LNCaP clone FGC (cell line): Measurements from ENCODE around the gene MED20.

Experiments
- DNase-seq: peaks from one replicate; pipeline ENCODE4 v3.0.0-alpha.2; 2011; ENCODE audit warnings: low read depth
- H3K4me3 ChIP-seq: 2 replicates; pipeline ENCODE4 v1.5.1; 2011; ENCODE audit warnings: mild to moderate bottlenecking, low read depth, low read length, control low read depth
- CTCF ChIP-seq: IDR thresholded peaks from 2 replicates; pipeline ENCODE4 v1.5.1; 2012; ENCODE audit warnings: mild to moderate bottlenecking; ENCODE audit not compliant: control insufficient read depth, insufficient read depth; ENCODE audit errors: extremely low read depth

Gene MED20

GRCh38 chr6:41965429-41966213, 44.7 kb upstream of the MED20 start:
- TF ChIP-seq CTCF, result no peak
- no peak for DNase-seq
- H3K4me3 ChIP-seq, result no peak overlapping the region

GRCh38 chr6:41964201-41964887, 43.4 kb upstream of the MED20 start:
- no peak overlapping the region for H3K4me3 ChIP-seq
- TF ChIP-seq CTCF, result no peak
- no peak for DNase-seq

DNA sequence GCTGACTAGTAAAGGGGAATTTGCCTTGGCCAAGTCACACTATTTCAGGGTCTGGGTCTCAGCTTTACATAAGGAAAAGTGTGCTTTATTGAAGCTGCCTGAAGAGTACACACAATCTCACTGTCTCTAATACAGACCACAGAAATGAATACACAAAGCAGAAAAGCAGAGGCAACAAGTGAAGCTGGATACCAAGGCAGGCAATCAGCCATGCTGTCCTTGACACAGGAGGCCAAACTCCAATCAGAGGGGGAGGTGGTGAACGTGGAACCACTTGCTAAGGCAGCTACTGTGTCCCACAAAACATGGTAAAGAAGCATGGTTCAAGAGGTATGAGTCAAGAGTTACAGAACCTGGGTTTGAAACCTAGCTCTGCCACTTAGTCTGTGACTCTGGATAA, 42.4 kb upstream of the MED20 start:
- DNase-seq, result no peak
- TF ChIP-seq CTCF, result no peak
- H3K4me3 ChIP-seq, result no peak overlapping the region

GRCh38 chr6:41960028-41960427, 39.1 kb upstream of the MED20 start:
- H3K4me3 ChIP-seq, result no peak overlapping the region
- no peak for DNase-seq
- no peak for TF ChIP-seq CTCF

DNA sequence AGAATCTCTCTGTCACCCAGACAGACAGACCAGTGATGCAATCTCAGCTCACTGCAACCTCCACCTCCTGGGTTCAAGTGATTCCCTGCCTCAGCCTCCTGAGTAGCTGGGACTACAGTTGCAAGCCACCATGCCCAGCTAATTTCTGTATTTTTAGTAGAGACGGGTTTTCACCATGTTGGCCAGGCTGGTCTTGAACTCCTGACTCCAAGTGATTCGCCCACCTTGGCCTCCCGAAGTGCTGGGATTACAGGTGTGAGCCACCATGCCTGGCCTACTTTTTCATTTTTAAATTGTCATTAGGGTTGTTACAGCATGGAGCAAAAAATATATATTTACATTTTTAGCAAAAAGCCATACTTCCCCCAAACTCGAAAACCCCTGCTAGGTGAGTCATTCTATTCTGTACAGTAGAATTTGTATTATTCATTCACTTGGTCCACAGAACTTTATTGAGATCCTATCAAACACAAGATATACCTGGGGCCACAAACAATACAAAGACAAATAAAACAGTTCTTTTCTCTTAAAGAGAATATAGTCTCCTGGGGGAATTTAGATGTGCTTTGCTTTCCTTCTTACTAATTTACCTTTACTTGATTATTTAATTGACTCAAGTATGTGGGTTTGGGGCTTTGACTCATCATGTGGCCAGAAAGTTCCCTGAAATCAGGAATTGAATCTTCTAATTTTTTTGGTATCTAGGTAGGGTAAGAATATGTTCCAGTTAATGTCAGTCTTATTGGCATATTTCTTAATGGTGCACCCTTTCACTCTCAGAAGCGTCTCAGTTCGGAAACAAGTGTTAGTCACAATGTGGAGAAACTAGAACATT, 37.3 kb upstream of the MED20 start:
- no peak for TF ChIP-seq CTCF
- H3K4me3 ChIP-seq, result no peak overlapping the region
- no peak for DNase-seq

DNA sequence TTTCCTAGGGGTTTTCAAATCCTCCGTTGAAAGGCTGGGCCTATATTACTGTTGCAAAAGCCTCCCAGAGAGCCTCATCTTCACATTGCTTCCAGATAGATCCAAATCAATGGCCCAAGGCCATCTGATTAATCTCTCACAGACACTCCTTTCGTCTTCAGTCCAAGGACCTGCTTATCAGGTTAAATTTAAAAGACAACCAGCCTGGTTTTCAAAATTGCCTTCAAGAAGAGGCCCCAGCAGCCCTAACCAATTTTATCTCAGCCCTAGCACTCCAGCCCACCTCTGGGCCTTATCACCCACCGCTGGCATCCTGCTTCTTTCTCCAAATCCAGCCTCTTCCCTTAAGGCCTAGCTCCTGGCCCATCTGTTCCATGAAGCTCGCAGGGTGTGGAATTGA, 36.2 kb upstream of the MED20 start:
- DNase-seq, result no peak
- no peak for TF ChIP-seq CTCF

More for the DNA sequence above, 36.2 kb upstream of the MED20 start:
- no peak overlapping the region for H3K4me3 ChIP-seq
